Nephron progenitor cell (in vitro differentiated cells): ENCODE results near the gene CNFN.

Experiments used
- DNase-seq: peaks from one replicate; pipeline ENCODE4 v3.0.0; 2021
- H3K27ac Mint-ChIP-seq: 2 replicates; pipeline ENCODE4 v1.8.0; 2021; ENCODE audit warnings: mild to moderate bottlenecking, moderate library complexity, mixed read lengths
- H3K27me3 Mint-ChIP-seq: 2 replicates; pipeline ENCODE4 v1.8.0; 2021; ENCODE audit warnings: mild to moderate bottlenecking, low read depth, mixed read lengths; ENCODE audit not compliant: poor library complexity
- H3K36me3 Mint-ChIP-seq: 2 replicates; pipeline ENCODE4 v1.8.0; 2021; ENCODE audit warnings: low read depth, mixed read lengths
- H3K4me1 Mint-ChIP-seq: 2 replicates; pipeline ENCODE4 v1.8.0; 2021; ENCODE audit warnings: mixed read lengths
- H3K4me3 Mint-ChIP-seq: 2 replicates; pipeline ENCODE4 v1.8.0; 2021; ENCODE audit warnings: mild to moderate bottlenecking, moderate library complexity, mixed read lengths
- H3K9me3 Mint-ChIP-seq: 2 replicates; pipeline ENCODE4 v1.8.0; 2021; ENCODE audit warnings: mild to moderate bottlenecking, moderate library complexity, mixed read lengths
- CTCF ChIP-seq: fragments of 200-600 bp; sonication (generic); IDR thresholded peaks from 2 replicates; pipeline ENCODE4 v1.5.0; 2021; ENCODE audit warnings: antibody characterized with exemption

Gene CNFN

GRCh38 chr19:42407816-42408175 lies 17.7 kb upstream of the CNFN start:
- no peak for DNase-seq
- no peaks in the 10 kb centered on the region for H3K9me3 Mint-ChIP-seq
- no peak for TF ChIP-seq CTCF
- peaks cover 31% of the 10 kb centered on the region for H3K4me1 Mint-ChIP-seq
- peaks cover 13% of the 10 kb centered on the region for H3K36me3 Mint-ChIP-seq
- no peak overlapping the region for H3K4me3 Mint-ChIP-seq
- peaks cover 2% of the 10 kb centered on the region for H3K27me3 Mint-ChIP-seq
- peak overlapping the region; percentile 79 for H3K27ac Mint-ChIP-seq

GRCh38 chr19:42407085-42407815 lies 17.2 kb upstream of the CNFN start:
- peaks cover 4% of the 10 kb centered on the region for H3K27me3 Mint-ChIP-seq
- peak overlapping the region; percentile 54 for H3K27ac Mint-ChIP-seq
- peaks cover 14% of the 10 kb centered on the region for H3K36me3 Mint-ChIP-seq
- H3K4me3 Mint-ChIP-seq: no peak overlapping the region
- peaks cover 30% of the 10 kb centered on the region for H3K4me1 Mint-ChIP-seq
- TF ChIP-seq CTCF: no peak
- DNase-seq: no peak
- H3K9me3 Mint-ChIP-seq: no peaks in the 10 kb centered on the region

GRCh38 chr19:42406111-42406510 lies 16.0 kb upstream of the CNFN start:
- peaks cover 8% of the 10 kb centered on the region for H3K27me3 Mint-ChIP-seq
- peaks cover 14% of the 10 kb centered on the region for H3K36me3 Mint-ChIP-seq
- no peak for DNase-seq
- peaks cover 27% of the 10 kb centered on the region for H3K4me1 Mint-ChIP-seq
- TF ChIP-seq CTCF: no peak
- H3K9me3 Mint-ChIP-seq: no peaks in the 10 kb centered on the region
- no peak overlapping the region for H3K27ac Mint-ChIP-seq
- H3K4me3 Mint-ChIP-seq: no peak overlapping the region

- Mint-ChIP-seq H3K4me3 (peak overlapping the region; percentile 90), H3K9me3 (no peaks in the 10 kb centered on the region), H3K27ac (no peak overlapping the region), H3K27me3 (peaks cover 13% of the 10 kb centered on the region), H3K36me3 (peaks cover 17% of the 10 kb centered on the region), H3K4me1 (peaks cover 47% of the 10 kb centered on the region)
- no peak for TF ChIP-seq CTCF
- no peak for DNase-seq
Observed at GRCh38 chr19:42403586-42403985, 13.5 kb upstream of the CNFN start.

GRCh38 chr19:42402376-42403116 lies 12.4 kb upstream of the CNFN start:
- Mint-ChIP-seq H3K9me3 (no peaks in the 10 kb centered on the region), H3K27me3 (peaks cover 16% of the 10 kb centered on the region), H3K4me3 (peak overlapping the region; percentile 90), H3K27ac (no peak overlapping the region), H3K36me3 (peaks cover 16% of the 10 kb centered on the region), H3K4me1 (peaks cover 46% of the 10 kb centered on the region)
- no peak for DNase-seq
- TF ChIP-seq CTCF: no peak
